DOHH2 (cell line): ENCODE measurements around the gene SEMA5A.
"Not testable (repeated sequence)": the region's sequence is repeated elsewhere in the genome, so short reads cannot be mapped to it uniquely, and the experiment has no call there.

ENCODE experiments used
- H3F3A ChIP-seq: fragments of 200-600 bp; sonication (generic), shearing (Covaris generic); 2 replicates; pipeline ENCODE4 v1.6.0; 2016; ENCODE audit warnings: antibody characterized with exemption, mild to moderate bottlenecking; ENCODE audit not compliant: control insufficient read depth, insufficient read depth
- H3K27ac ChIP-seq: fragments of 200-600 bp; sonication (generic); 2 replicates; pipeline ENCODE4 v1.5.1; 2014; ENCODE audit warnings: low read depth, mild to moderate bottlenecking, low read length, moderate library complexity
- H3K27me3 ChIP-seq: fragments of 200-600 bp; sonication (generic); 2 replicates; pipeline ENCODE4 v1.6.1; 2014; ENCODE audit warnings: mild to moderate bottlenecking, low read length, mixed read lengths; ENCODE audit not compliant: control insufficient read depth
- H3K36me3 ChIP-seq: fragments of 200-600 bp; sonication (generic); 2 replicates; pipeline ENCODE4 v1.6.1; 2014; ENCODE audit warnings: mild to moderate bottlenecking, low read length, moderate library complexity, mixed read lengths; ENCODE audit not compliant: control insufficient read depth
- H3K4me1 ChIP-seq: fragments of 200-600 bp; sonication (generic); 2 replicates; pipeline ENCODE4 v1.6.1; 2014; ENCODE audit warnings: mild to moderate bottlenecking, low read length, mixed read lengths; ENCODE audit not compliant: control insufficient read depth
- H3K4me2 ChIP-seq: fragments of 200-600 bp; sonication (generic); 2 replicates; pipeline ENCODE4 v1.6.0; 2014; ENCODE audit warnings: mild to moderate bottlenecking, low read length, moderate library complexity
- H3K4me3 ChIP-seq: fragments of 200-600 bp; sonication (generic); 2 replicates; pipeline ENCODE4 v1.5.1; 2014; ENCODE audit warnings: mild to moderate bottlenecking, low read length, mixed read lengths
- H3K79me2 ChIP-seq: fragments of 200-600 bp; sonication (generic); 2 replicates; pipeline ENCODE4 v1.6.1; 2014; ENCODE audit warnings: mild to moderate bottlenecking, low read length, mixed read lengths; ENCODE audit not compliant: control insufficient read depth
- H3K9me2 ChIP-seq: fragments of 200-600 bp; sonication (generic); replicated peaks from 2 replicates; pipeline ENCODE4 v1.6.1; 2014; ENCODE audit warnings: mild to moderate bottlenecking, low read length, mixed read lengths; ENCODE audit not compliant: control insufficient read depth
- H3K9me3 ChIP-seq: fragments of 200-600 bp; sonication (generic); 2 replicates; pipeline ENCODE4 v1.6.1; 2014; ENCODE audit warnings: antibody characterized with exemption, low read length, mixed read lengths; ENCODE audit not compliant: control insufficient read depth, insufficient read depth
- H4K20me1 ChIP-seq: fragments of 200-600 bp; sonication (generic); 2 replicates; pipeline ENCODE4 v1.6.0; 2014; ENCODE audit warnings: low read depth, mild to moderate bottlenecking, antibody characterized with exemption, low read length, moderate library complexity; ENCODE audit not compliant: control insufficient read depth, insufficient read depth
- EZH2phosphoT487 ChIP-seq: fragments of 200-600 bp; sonication (generic); IDR thresholded peaks from 2 replicates; pipeline ENCODE4 v1.6.1; 2017; ENCODE audit warnings: borderline replicate concordance, mild to moderate bottlenecking, antibody characterized with exemption, low read length, moderate library complexity, mixed read lengths
- TF ChIP-seq, protein P1 (sequence below): fragments of 200-600 bp; sonication (generic); IDR thresholded peaks from one replicate; pipeline ENCODE4 v1.5.1; 2014; ENCODE audit warnings: antibody characterized with exemption, mild to moderate bottlenecking, low read depth, low read length; ENCODE audit not compliant: poor library complexity, severe bottlenecking

SEMA5A gene

DNA sequence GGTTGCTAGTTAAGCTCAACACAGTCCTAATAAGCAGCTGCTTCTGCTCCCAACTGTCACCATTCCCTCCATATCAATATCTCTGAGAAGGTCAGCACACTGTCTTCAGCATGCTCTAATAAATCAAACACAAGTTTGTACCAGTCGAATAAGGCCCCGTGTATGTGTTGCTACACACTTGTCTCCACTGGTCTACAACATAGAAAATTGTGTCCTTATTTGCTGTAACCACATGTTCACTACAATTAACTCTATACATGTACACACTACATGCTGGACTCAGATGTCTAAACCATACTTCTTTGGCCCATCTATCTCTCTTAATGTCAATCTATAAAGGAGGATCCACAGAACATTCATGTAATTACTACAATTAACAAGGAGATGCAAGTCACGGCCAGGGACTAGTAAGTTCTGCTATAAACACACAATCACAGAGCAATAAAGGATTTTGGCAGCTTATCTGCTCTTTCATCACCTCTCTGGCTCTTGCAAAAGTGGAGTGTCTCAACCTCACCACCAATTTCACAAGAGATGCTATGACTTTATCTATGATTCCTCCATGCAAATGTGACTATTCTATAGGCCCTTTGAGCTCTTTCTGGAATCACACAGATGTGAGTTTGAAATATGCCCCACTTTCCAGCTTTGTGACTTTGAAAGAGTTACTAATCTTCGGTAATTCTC, 143.9 kb downstream of the SEMA5A start:
- Histone ChIP-seq H3F3A (no peaks in the 10 kb centered on the region), H4K20me1 (no peaks in the 10 kb centered on the region), H3K4me2 (no peak overlapping the region), H3K9me3 (no peaks in the 10 kb centered on the region), H3K9me2 (no peaks in the 10 kb centered on the region), H3K27me3 (no peaks in the 10 kb centered on the region), H3K4me1 (no peaks in the 10 kb centered on the region), H3K27ac (no peak overlapping the region), H3K4me3 (no peak overlapping the region), H3K36me3 (no peaks in the 10 kb centered on the region), H3K79me2 (no peaks in the 10 kb centered on the region)
- TF ChIP-seq, protein P1, sequence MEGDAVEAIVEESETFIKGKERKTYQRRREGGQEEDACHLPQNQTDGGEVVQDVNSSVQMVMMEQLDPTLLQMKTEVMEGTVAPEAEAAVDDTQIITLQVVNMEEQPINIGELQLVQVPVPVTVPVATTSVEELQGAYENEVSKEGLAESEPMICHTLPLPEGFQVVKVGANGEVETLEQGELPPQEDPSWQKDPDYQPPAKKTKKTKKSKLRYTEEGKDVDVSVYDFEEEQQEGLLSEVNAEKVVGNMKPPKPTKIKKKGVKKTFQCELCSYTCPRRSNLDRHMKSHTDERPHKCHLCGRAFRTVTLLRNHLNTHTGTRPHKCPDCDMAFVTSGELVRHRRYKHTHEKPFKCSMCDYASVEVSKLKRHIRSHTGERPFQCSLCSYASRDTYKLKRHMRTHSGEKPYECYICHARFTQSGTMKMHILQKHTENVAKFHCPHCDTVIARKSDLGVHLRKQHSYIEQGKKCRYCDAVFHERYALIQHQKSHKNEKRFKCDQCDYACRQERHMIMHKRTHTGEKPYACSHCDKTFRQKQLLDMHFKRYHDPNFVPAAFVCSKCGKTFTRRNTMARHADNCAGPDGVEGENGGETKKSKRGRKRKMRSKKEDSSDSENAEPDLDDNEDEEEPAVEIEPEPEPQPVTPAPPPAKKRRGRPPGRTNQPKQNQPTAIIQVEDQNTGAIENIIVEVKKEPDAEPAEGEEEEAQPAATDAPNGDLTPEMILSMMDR = no peak
- TF ChIP-seq EZH2phosphoT487 = no peak

DNA sequence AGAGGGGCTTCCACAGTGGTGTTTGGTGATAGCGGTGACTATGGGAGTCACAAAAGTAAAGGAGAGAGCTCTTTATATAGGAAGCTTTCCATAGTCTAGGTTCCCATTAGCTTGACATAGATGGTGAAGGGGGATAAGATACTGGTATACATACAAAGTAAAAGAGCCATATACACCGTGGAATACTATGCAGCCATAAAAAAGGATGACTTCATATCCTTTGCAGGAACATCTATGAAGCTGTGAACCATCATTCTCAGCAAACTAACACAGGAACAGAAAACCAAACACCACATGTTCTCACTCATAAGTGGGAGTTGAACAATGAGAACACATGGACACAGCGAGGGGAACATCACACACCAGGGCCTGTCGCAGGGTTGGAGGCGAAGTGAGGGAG, 146.1 kb downstream of the SEMA5A start:
- not testable (repeated sequence) for H3K4me1 ChIP-seq, H3K4me2 ChIP-seq, H3K79me2 ChIP-seq, H3F3A ChIP-seq, H3K4me3 ChIP-seq, H3K27me3 ChIP-seq, H3K9me2 ChIP-seq, H3K27ac ChIP-seq, H3K9me3 ChIP-seq, H3K36me3 ChIP-seq, H4K20me1 ChIP-seq

GRCh38 chr5:9399094-9399493, 146.8 kb downstream of the SEMA5A start:
- Histone ChIP-seq H3K9me2 (no peaks in the 10 kb centered on the region), H3K36me3 (no peaks in the 10 kb centered on the region), H3F3A (no peaks in the 10 kb centered on the region), H3K27ac (no peak overlapping the region), H3K4me3 (no peak overlapping the region), H3K79me2 (no peaks in the 10 kb centered on the region), H3K27me3 (no peaks in the 10 kb centered on the region), H3K9me3 (no peaks in the 10 kb centered on the region), H3K4me2 (no peak overlapping the region), H3K4me1 (no peaks in the 10 kb centered on the region), H4K20me1 (no peaks in the 10 kb centered on the region)
- TF ChIP-seq, protein P1 = no peak
- TF ChIP-seq EZH2phosphoT487 = no peak

DNA sequence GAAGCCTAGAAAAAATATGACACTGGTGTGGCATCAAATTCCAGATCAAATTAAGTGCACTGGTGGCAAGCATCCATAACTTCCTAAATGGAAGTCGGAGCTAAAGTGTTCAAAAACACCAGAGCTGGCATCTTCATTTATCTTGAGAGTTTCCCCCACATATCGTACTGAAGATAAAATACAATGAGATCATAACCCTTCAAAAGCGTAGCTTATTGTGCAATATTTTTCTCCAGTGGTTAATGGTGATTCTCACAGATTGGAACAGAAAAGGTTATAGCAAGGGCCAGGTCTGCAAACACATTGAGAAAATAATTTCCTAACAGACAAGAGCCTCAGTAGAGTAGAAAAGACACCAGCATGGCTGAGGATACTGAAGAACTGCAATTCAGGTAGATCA, 147.6 kb downstream of the SEMA5A start:
- H3K4me2 ChIP-seq = no peak overlapping the region
- no peaks in the 10 kb centered on the region for H3F3A ChIP-seq
- TF ChIP-seq, protein P1 = no peak
- TF ChIP-seq EZH2phosphoT487 = no peak

More for the DNA sequence above, 147.6 kb downstream of the SEMA5A start:
- H3K36me3 ChIP-seq = no peaks in the 10 kb centered on the region
- H3K4me1 ChIP-seq = no peaks in the 10 kb centered on the region
- H3K27me3 ChIP-seq = no peaks in the 10 kb centered on the region
- H3K79me2 ChIP-seq = no peaks in the 10 kb centered on the region
- H3K27ac ChIP-seq = no peak overlapping the region
- no peaks in the 10 kb centered on the region for H4K20me1 ChIP-seq
- H3K9me3 ChIP-seq = no peaks in the 10 kb centered on the region
- H3K4me3 ChIP-seq = no peak overlapping the region
- no peaks in the 10 kb centered on the region for H3K9me2 ChIP-seq
